Skeletal muscle cell (primary cell): ENCODE measurements around the gene PARVG.

ENCODE experiments used
- DNase-seq: peaks from one replicate; pipeline ENCODE4 v3.0.0-alpha.2; 2010; ENCODE audit warnings: low read depth
- H3K4me3 ChIP-seq: 2 replicates; pipeline ENCODE4 v1.5.1; 2011; ENCODE audit warnings: low read depth, mild to moderate bottlenecking, control low read depth, low read length, moderate library complexity

The PARVG gene

DNA sequence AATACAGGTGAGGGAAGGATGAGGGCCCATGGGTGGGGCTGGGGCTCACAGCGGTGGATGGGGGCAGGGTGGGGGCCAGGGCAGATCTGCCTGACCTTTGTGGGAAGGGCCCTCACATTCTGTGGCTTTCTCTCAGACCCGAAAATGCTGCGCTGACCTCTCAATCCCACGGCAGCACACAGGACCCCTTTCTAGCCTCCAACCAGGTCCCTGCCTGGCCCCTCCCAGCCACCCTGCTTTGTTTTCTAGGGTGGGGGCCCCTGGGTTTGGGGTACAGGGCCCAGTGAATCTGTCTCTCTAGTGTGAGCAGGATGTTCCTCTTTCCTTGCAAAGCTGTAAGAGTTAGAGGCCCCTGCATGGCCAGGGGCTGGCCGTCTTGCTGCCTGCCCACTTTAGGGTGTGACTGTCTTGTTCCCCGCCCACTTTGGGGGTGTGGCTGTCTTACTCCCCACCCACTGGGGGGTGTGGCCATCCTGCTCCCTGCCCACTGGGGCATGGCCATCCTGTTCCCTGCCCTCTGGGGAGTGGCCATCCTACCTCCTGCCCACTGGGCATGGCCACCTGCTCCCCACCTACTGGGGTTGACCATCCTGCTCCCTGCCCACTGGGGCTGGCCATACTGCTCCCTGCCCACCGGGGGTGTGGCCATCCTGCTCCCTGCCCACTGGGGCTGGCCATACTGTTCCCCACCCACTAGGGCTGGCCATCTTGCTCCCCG lies 11.5 kb downstream of the PARVG start:
- no peak overlapping the region for H3K4me3 ChIP-seq
- no peak for DNase-seq

- H3K4me3 ChIP-seq = no peak overlapping the region
- DNase-seq = no peak
Observed at GRCh38 chr22:44192816-44193534, 12.2 kb downstream of the PARVG start.

- no peak for DNase-seq
- H3K4me3 ChIP-seq = no peak overlapping the region
Observed at GRCh38 chr22:44193535-44193891, 12.8 kb downstream of the PARVG start.

- H3K4me3 ChIP-seq = no peak overlapping the region
- no peak for DNase-seq
Observed at GRCh38 chr22:44194569-44194968, 13.8 kb downstream of the PARVG start.

DNA sequence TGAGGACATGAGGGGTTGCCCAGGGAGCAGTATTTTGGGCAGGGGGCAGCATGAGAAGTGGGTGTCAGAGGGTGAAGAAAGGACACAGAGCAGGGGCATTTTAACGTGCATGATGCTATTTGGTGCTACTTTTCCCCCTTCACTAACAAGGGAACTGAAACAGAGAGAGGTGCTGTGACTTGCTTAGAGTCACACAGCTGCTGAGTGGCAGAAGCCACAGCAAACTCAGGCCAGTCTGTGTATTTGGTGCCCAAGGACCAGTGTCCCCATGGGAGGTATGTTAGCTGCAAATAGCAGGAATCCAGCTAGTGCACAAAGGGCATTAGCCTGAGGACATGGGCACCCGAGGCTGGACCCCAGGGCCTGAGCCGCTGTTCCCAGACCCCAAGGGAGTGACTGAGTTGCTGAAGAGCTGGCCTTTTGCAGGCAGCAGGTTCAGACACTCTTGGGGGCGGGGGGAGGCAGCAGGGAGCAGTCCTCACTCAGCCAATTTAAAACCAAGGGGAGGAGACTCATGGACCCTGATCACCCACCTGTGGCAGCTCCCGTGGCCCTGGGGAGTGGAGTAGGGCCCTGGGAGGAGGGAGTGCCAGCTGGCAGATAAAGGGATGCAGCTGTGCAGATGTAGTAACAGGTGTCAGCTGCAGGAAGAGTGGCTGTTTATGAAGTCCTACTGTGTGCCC lies 14.6 kb downstream of the PARVG start:
- H3K4me3 ChIP-seq = no peak overlapping the region
- no peak for DNase-seq

DNA sequence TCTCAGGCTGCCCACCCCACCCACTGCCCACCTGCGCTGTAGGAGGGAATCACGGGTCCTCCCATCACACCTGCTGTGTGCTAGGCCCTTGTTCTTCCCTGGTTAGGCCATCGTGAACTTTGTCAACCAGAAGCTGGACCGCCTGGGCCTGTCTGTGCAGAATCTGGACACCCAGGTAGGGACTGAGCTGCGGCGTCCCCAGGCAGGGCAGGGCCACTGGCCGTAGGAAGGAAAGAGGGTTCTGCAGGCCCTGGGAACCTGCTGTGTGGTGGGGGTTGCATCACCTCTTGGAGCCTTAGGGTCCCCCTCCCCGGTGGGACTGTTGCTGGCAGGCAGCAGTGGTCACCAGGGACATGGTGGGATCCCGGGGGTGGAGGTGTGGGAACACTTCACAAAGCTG lies 15.5 kb downstream of the PARVG start:
- DNase-seq = no peak

GRCh38 chr22:44196731-44197131 lies 16.0 kb downstream of the PARVG start:
- H3K4me3 ChIP-seq = no peak overlapping the region
- DNase-seq = no peak

More for the DNA sequence above, 15.5 kb downstream of the PARVG start:
- no peak overlapping the region for H3K4me3 ChIP-seq

- no peak for DNase-seq
- H3K4me3 ChIP-seq = no peak overlapping the region
Observed at GRCh38 chr22:44197271-44197670, 16.5 kb downstream of the PARVG start.

GRCh38 chr22:44199164-44199563 lies 18.4 kb downstream of the PARVG start:
- no peak for DNase-seq
- H3K4me3 ChIP-seq = no peak overlapping the region

- DNase-seq = no peak
- no peak overlapping the region for H3K4me3 ChIP-seq
Observed at GRCh38 chr22:44199866-44200265, 19.1 kb downstream of the PARVG start.

- H3K4me3 ChIP-seq = no peak overlapping the region
- DNase-seq = no peak
Observed at GRCh38 chr22:44200451-44200850, 19.7 kb downstream of the PARVG start.

GRCh38 chr22:44200855-44201550 lies 20.3 kb downstream of the PARVG start:
- no peak for DNase-seq

GRCh38 chr22:44201665-44202064 lies 20.9 kb downstream of the PARVG start:
- no peak overlapping the region for H3K4me3 ChIP-seq
- no peak for DNase-seq

More at GRCh38 chr22:44200855-44201550, 20.3 kb downstream of the PARVG start:
- no peak overlapping the region for H3K4me3 ChIP-seq

DNA sequence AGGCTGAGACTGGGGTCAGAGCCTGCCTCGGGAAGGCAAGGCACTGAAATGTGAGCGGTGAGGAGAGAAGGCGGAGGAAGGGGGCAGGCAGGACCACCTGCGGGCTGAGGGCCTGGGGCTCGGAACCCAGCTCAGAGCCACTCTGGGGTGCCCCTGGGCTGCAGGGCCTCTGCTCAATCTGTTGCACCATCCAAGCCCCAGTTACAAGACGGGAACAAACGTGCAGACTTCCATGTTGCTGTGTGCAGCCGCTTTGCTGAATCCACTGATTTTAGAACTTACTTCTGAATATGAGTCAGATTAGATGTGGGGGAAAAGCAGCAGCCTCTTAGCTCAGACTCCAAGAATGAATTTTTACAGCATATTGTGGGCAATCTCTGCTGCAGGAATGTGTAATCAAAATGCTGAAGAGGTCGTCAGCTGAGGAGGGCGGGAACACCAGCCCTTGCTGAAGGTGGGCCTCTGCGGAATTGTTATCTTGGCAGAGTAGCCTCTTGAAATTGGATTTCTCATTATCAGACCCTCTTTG lies 21.6 kb downstream of the PARVG start:
- DNase-seq = peak; percentile 17
- H3K4me3 ChIP-seq = no peak overlapping the region

- DNase-seq = no peak
- no peak overlapping the region for H3K4me3 ChIP-seq
Observed at GRCh38 chr22:44203203-44203602, 22.5 kb downstream of the PARVG start.

GRCh38 chr22:44204739-44205515 lies 24.2 kb downstream of the PARVG start:
- H3K4me3 ChIP-seq = no peak overlapping the region
- no peak for DNase-seq

GRCh38 chr22:44205516-44206329 lies 25.0 kb downstream of the PARVG start:
- H3K4me3 ChIP-seq = no peak overlapping the region
- no peak for DNase-seq

DNA sequence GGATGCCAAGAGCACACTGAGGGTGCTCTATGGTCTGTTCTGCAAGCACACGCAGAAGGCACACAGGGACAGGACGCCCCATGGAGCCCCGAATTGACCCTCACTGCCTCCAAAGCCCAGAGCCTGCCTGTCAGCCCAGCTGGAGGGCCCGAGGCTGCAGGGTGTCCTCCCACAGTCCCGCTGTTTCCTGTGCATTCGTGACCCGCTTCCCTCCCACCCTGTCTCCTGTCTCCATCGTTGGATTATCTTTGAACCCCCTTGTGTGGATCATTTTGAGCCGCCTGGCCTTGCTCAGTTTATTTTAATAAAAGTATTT lies 25.6 kb downstream of the PARVG start:
- no peak overlapping the region for H3K4me3 ChIP-seq
- no peak for DNase-seq
